Prostate gland (tissue), 2 donors: ENCODE measurements around the gene NFKB1. TPM values are rescaled to one million over a fixed set of nuclear protein-coding genes. Genes with fewer than 3 reads are reported as not detected.

ENCODE experiments used
- DNase-seq: peaks from one replicate; pipeline ENCODE4 v3.0.0-alpha.2; 2019; ENCODE audit warnings: low spot score
- H3K27ac ChIP-seq, 2 donors: fragments of 200-600 bp; sonication (generic); 2 replicates each; pipeline ENCODE4 v1.5.1; 2017 to 2019
- H3K27me3 ChIP-seq: fragments of 200-600 bp; sonication (generic); replicated peaks from 2 replicates; pipeline ENCODE4 v1.5.1; 2019; ENCODE audit not compliant: insufficient read depth
- H3K36me3 ChIP-seq, 2 donors: fragments of 200-600 bp; sonication (generic); 1 replicate in 1 of 2; 2 replicates in 1 of 2; pipeline versions ENCODE4 v1.5.1 to v1.8.1; 2017 to 2019
- H3K4me1 ChIP-seq: fragments of 200-600 bp; sonication (generic); replicated peaks from 2 replicates; pipeline ENCODE4 v1.5.1; 2019
- H3K4me3 ChIP-seq, 2 donors: fragments of 200-600 bp; sonication (generic); 2 replicates each; pipeline ENCODE4 v1.5.1; 2017 to 2019
- H3K9me3 ChIP-seq: fragments of 200-600 bp; sonication (generic); 2 replicates; pipeline ENCODE4 v1.5.1; 2017
- POLR2A ChIP-seq: fragments of 450-650 bp; IDR thresholded peaks from one replicate; pipeline ENCODE4 v1.6.1; 2016; ENCODE audit warnings: antibody characterized with exemption, mild to moderate bottlenecking
- POLR2AphosphoS5 ChIP-seq: sonication (generic); formaldehyde crosslinking; IDR thresholded peaks from one replicate; pipeline ENCODE4 v1.6.1; 2017; ENCODE audit warnings: antibody characterized with exemption
- WGBS: methylation state at CpG from one replicate; pipeline ENCODE4 v1.1.5; 2018; 5-methylcytosine and 5-hydroxymethylcytosine counted together
- intact Hi-C: fragments of 100-400 bp; cut with DNase I; formaldehyde crosslinking; loops from one replicate; pipeline ENCODE4 v1.14.2; 2022
- total RNA-seq, 2 donors: library from RNA; depleted of rRNA; stranded (reverse); fragments of >200 nt; gene quantifications; one replicate each; pipeline ENCODE4 v1.1.0, GENCODE V29; 2016
- TF ChIP-seq, protein P1 (sequence below), 4 experiments: fragments of 200-600 bp in 2 of 4; fragments of 450-650 bp in 2 of 4; sonication (generic) in 2 of 4; IDR thresholded peaks; 1 replicate in 3 of 4; 2 replicates in 1 of 4; pipeline ENCODE4 v1.5.1; 2016 to 2019; ENCODE audit warnings: antibody characterized with exemption in 4 of 4, mild to moderate bottlenecking in 2 of 4, moderate library complexity in 2 of 4

NFKB1 gene
- total RNA-seq, 2 donors from 2014 or later, result 32.3 to 35.4 TPM

- H3K27ac ChIP-seq, result no peak overlapping the region
- H3K4me3 ChIP-seq, result no peak overlapping the region
- no peaks in the 10 kb centered on the region for H3K27me3 ChIP-seq
- DNase-seq, result no peak
- 73% methylated on average over 8 of the region's 8 CpGs for WGBS
- intact Hi-C loops, result loop anchor here (2.0 to 5.0 kb wide), 3 partner anchors 206 to 476 kb away; partner anchors contain the start of genes BDH2 and UBE2D3
- no peaks in the 10 kb centered on the region for H3K4me1 ChIP-seq
- no peaks in the 10 kb centered on the region for H3K9me3 ChIP-seq
- no peaks in the 10 kb centered on the region for H3K36me3 ChIP-seq
- TF ChIP-seq POLR2A (no peak), POLR2AphosphoS5 (peak; percentile 55)
- TF ChIP-seq, protein P1, sequence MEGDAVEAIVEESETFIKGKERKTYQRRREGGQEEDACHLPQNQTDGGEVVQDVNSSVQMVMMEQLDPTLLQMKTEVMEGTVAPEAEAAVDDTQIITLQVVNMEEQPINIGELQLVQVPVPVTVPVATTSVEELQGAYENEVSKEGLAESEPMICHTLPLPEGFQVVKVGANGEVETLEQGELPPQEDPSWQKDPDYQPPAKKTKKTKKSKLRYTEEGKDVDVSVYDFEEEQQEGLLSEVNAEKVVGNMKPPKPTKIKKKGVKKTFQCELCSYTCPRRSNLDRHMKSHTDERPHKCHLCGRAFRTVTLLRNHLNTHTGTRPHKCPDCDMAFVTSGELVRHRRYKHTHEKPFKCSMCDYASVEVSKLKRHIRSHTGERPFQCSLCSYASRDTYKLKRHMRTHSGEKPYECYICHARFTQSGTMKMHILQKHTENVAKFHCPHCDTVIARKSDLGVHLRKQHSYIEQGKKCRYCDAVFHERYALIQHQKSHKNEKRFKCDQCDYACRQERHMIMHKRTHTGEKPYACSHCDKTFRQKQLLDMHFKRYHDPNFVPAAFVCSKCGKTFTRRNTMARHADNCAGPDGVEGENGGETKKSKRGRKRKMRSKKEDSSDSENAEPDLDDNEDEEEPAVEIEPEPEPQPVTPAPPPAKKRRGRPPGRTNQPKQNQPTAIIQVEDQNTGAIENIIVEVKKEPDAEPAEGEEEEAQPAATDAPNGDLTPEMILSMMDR (IDR thresholded peaks at IDR 0.05), result peak in 3 of 4 experiments; percentile 47 to 77 (median 70)
These were observed 119.7 kb downstream of the NFKB1 start for GRCh38 chr4:102620697-102621497.

GRCh38 chr4:102623622-102624021, 122.5 kb downstream of the NFKB1 start:
- Histone ChIP-seq H3K4me3 (no peak overlapping the region), H3K9me3 (no peaks in the 10 kb centered on the region), H3K27me3 (no peaks in the 10 kb centered on the region), H3K36me3 (no peaks in the 10 kb centered on the region), H3K27ac (no peak overlapping the region), H3K4me1 (no peaks in the 10 kb centered on the region)
- 75% methylated on average over 5 of the region's 5 CpGs for WGBS
- TF ChIP-seq, protein P1 (IDR thresholded peaks at IDR 0.05), result no peak
- TF ChIP-seq POLR2AphosphoS5 (no peak), POLR2A (no peak)
- DNase-seq, result no peak
- intact Hi-C loops, result loop anchor here (5.0 kb wide), 2 partner anchors 204 to 474 kb away; partner anchors contain the start of genes BDH2 and UBE2D3

- TF ChIP-seq POLR2A (no peak), POLR2AphosphoS5 (no peak)
- TF ChIP-seq, protein P1 (IDR thresholded peaks at IDR 0.05), result no peak
- intact Hi-C loops, result loop anchor here (5.0 kb wide), 2 partner anchors 203 to 473 kb away; partner anchors contain the start of genes BDH2 and UBE2D3
- Histone ChIP-seq H3K4me1 (no peaks in the 10 kb centered on the region), H3K4me3 (no peak overlapping the region), H3K27me3 (no peaks in the 10 kb centered on the region), H3K36me3 (no peaks in the 10 kb centered on the region), H3K9me3 (no peaks in the 10 kb centered on the region), H3K27ac (no peak overlapping the region)
- 96% methylated on average over 4 of the region's 4 CpGs for WGBS
- no peak for DNase-seq
These were observed 123.3 kb downstream of the NFKB1 start for GRCh38 chr4:102624505-102624904.

DNA sequence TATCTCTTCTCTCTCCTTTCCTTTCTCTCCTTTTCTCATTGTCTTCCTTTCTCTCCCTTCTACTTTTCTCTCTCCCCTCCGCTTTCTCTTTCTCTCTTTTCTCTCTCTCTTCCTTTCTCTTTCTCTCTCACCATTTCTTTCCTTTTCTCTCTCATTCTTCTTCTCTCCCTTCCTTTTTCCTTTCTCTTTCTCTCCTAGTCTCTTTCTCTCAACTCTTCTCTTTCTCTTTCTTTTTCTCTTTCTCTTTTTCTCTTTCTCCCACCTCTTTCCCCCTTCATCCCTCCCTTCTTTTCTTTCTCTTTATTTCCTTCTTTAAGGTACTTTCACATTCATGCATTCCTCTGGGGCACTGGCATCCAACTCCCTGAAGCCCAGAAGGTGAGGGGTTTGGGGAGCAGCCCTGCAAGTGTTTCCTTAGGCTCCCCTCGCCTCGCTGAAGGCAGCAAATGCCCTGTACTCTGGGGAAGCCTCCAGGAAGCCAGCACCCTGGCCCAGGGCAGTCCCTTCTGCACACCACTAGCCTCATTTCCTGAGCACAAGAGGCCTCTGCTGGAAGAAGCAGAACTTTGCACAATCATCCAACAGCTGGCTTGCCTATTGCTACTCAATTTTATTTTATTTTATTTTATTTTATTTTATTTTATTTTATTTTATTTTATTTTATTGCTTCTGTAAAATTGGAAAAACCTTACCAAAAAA, 124.2 kb downstream of the NFKB1 start:
- intact Hi-C loops, result no loop called here
- no peaks in the 10 kb centered on the region for H3K4me1 ChIP-seq
- no peak overlapping the region for H3K27ac ChIP-seq
- H3K27me3 ChIP-seq, result no peaks in the 10 kb centered on the region
- 91% methylated on average over 3 of the region's 3 CpGs for WGBS
- DNase-seq, result no peak
- TF ChIP-seq, protein P1 (IDR thresholded peaks at IDR 0.05), result peak in 2 of 4 experiments; percentile 23 to 35
- no peak for TF ChIP-seq POLR2A
- H3K9me3 ChIP-seq, result no peaks in the 10 kb centered on the region
- H3K36me3 ChIP-seq, result no peaks in the 10 kb centered on the region
- H3K4me3 ChIP-seq, result no peak overlapping the region
